HG03558 (cell line): Measurements from ENCODE around the gene TTPAL.

Experiments used
- ATAC-seq: cut with Tn5 transposase; IDR thresholded peaks from one replicate; pipeline ENCODE4 v1.9.1; 2021; ENCODE audit warnings: moderate number of reproducible peaks; ENCODE audit not compliant: unreplicated experiment; ENCODE audit errors: extremely low read depth

The TTPAL gene

DNA sequence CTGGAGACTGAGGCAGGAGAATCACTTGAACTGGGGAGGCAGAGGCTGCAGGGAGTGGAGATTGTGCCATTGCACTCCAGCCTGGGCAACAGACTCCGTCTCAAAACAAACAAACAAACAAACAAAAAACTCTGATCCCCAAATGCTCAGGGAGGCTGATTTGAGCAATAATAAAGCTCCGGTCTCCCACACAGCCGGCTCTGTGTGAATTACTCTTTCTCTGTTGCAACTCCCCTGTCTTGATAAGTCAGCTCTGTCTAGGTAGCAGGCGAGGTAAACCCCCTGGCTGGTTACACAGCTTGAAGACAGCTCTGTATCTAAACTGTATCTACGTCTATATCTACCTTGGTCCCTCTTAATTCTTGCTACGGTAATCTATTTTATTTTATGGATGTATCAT is 52.6 kb downstream of the TTPAL start:
- no peak for ATAC-seq

- no peak for ATAC-seq
Measured at GRCh38 chr20:44532259-44532980, 56.7 kb downstream of the TTPAL start.

DNA sequence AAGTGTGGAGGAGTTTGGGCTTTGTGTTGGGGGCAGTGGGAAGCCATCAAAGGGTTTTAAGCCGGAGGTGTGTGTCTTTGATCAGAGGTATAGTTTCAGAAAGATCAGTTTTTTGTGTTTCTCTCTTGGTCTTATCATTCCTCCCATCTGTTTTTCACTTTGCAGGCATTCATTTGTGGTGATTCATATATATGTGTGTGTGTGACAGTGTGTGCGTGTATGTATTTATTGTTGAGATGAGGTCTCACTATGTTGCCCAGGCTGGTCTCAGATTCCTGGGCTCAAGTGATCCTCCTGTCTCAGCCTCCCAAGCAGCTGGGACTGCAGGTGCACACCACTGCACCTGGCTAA is 57.3 kb downstream of the TTPAL start:
- no peak for ATAC-seq

- no peak for ATAC-seq
Measured at GRCh38 chr20:44533928-44534327, 58.3 kb downstream of the TTPAL start.

- ATAC-seq = no peak
Measured at GRCh38 chr20:44536175-44536574, 60.5 kb downstream of the TTPAL start.

DNA sequence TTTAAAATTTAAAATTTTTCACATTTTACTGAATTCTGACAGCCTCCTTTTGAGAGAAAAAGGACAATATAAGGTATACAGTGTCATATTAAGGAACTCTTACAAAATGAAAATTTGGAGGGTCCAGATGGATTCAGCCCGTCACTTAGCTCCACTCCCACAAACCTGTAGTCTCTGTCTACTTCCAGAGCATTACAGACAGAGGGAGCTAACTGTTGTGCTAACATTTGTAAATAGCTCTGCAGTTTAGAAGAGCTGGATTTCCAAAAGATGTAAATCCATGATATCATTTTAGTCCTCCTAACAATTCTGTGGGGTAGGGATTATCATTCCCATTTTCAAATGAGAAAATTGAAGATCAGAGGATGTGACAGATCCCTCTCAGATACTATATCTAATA is 62.3 kb downstream of the TTPAL start:
- ATAC-seq = no peak

- ATAC-seq = no peak
Measured at GRCh38 chr20:44540834-44541233, 65.2 kb downstream of the TTPAL start.

GRCh38 chr20:44541992-44542391 is 66.3 kb downstream of the TTPAL start:
- ATAC-seq = no peak

- ATAC-seq = no peak
Measured at GRCh38 chr20:44542890-44543289, 67.2 kb downstream of the TTPAL start.

- ATAC-seq = no peak
Measured at GRCh38 chr20:44543358-44543757, 67.7 kb downstream of the TTPAL start.
